HG02678 (cell line): ENCODE data around the gene ZNF77.
"Not testable (repeated sequence)": the region's sequence is repeated elsewhere in the genome, so short reads cannot be mapped to it uniquely, and the experiment has no call there.

Experiments used
- ATAC-seq: cut with Tn5 transposase; IDR thresholded peaks from one replicate; pipeline ENCODE4 v1.9.1; 2021; ENCODE audit warnings: mild to moderate bottlenecking, moderate library complexity; ENCODE audit not compliant: unreplicated experiment

The ZNF77 gene

DNA sequence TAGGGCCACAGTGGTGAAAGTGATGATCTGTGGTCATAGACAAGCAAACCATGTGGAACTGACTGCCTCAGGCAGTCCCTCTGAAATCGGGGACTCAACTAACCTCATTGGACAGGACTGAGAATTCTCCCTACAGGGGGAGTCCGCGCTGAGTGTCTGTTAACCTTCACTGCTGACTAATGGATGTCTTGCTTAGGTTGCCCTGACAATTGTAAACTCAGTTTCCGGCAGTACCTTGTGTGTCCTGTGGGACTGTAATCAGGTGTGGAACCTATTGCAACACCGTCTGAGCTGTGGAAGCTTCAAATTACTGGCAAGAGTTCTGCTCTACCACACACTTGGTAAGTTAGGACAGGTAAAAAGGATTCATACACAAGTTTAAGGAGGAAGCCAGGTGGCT is 21.8 kb downstream of the ZNF77 start:
- no peak for ATAC-seq

DNA sequence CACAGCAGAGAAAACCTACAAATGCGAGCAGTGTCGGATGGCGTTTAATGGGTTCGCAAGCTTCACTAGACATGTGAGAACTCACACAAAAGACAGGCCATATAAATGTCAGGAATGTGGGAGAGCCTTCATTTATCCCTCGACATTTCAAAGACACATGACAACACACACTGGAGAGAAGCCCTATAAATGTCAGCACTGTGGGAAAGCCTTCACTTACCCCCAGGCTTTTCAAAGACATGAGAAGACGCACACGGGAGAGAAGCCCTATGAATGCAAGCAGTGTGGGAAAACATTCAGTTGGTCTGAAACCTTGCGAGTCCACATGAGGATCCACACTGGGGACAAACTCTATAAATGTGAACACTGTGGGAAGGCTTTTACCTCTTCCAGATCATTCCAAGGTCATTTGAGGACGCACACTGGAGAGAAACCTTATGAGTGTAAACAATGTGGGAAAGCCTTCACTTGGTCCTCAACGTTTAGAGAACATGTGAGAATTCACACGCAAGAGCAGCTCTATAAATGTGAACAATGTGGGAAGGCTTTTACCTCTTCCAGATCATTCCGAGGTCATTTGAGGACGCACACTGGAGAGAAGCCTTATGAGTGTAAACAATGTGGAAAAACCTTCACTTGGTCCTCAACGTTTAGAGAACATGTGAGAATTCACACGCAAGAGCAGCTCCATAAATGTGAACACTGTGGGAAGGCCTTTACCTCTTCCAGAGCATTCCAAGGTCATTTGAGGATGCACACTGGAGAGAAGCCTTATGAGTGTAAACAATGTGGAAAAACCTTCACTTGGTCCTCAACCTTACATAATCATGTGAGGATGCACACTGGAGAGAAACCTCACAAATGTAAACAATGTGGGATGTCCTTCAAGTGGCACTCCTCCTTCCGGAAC is 27.2 kb downstream of the ZNF77 start:
- ATAC-seq: no peak

DNA sequence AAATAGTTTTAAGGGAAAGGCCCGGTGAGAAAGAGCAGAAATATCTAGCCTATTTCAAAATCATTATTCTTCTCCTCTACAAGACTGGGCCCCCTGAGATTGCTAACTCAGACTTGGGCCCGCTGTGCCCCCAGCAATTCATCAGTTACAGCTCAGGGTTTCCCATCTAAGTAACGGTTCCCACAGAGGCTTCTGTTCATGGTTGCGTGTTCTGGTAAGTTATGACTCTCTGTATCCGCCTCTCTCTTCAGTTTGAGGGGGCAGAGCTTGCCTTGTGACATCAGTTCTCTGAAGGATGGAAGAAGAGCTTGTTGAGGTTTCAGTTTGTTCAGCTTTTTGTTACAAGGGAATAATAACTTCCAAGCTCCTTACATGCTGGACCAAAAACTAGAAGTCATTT is 32.5 kb downstream of the ZNF77 start:
- no peak for ATAC-seq

DNA sequence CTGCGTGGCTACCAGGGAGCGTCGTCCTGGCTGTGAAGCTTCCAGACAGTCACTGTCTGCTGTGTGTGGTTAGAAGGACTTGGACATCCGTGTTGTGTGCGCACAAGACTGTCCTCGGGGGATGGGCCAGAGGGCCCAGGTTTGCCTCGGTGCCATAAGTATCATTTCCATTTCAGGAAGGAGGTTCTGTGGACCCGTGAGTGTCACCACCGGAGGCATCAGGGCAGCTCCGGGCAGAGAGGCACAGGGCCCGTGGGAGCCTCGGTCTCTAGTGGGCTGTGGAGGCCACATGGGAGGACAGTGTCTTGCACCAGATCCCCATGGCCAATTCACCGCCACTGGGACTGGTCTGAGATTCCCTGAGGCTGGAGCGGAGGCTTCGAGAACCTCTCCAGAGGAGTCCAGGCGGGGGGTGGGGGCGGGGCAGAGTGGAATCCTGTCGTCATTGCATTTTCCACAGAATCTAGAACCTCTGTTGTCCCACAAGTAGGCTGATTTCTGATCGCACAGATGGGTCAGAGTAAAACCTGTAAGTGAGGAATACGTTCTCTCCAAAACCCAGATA is 38.1 kb downstream of the ZNF77 start:
- ATAC-seq: no peak

DNA sequence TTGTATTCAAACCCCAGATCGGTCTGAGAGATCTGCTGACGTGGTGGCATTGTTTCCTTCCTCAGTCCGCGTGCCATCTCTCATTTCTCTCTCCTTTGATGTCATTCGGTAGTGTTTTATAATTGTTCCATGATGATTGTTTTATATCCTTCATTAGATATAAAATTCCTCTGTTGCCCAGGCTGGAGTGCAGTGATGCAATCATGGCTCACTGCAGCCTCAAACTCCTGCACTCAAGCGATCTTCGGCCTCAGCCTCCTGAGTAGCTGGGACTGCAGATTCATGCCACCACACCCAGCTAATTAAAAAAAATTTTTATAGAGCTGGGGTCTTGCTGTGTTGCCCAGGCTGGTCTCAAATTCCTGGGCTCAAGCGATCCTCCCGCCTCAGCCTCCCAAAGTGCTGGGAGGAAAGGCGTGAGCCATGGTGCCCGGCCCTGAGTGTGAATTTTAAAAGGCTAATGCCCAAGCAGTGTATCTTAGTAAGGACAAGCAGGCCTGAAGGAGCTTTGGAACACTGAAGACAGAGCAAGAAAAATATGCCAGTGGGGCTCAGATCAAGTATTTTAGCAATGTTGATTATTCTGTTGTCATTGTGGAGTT is 38.8 kb downstream of the ZNF77 start:
- no peak for ATAC-seq

DNA sequence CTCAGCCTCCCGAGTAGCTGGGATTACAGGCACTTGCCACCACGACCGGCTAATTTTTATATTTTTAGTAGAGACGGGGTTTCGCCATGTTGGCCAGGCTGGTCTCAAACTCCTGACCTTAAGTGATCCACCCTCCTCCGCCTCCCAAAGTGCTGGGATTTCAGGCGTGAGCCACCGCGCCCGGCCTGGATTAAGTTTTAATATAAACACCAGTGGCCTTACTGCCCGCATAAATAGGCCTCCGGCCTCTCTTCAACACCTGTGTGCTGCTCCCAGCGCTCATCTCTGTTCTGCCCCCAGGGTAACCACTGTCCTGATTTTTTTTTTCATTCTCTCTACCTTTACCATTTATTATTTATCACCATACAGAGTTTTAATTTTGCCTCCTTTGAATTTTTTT is 41.4 kb downstream of the ZNF77 start:
- not testable (repeated sequence) for ATAC-seq

DNA sequence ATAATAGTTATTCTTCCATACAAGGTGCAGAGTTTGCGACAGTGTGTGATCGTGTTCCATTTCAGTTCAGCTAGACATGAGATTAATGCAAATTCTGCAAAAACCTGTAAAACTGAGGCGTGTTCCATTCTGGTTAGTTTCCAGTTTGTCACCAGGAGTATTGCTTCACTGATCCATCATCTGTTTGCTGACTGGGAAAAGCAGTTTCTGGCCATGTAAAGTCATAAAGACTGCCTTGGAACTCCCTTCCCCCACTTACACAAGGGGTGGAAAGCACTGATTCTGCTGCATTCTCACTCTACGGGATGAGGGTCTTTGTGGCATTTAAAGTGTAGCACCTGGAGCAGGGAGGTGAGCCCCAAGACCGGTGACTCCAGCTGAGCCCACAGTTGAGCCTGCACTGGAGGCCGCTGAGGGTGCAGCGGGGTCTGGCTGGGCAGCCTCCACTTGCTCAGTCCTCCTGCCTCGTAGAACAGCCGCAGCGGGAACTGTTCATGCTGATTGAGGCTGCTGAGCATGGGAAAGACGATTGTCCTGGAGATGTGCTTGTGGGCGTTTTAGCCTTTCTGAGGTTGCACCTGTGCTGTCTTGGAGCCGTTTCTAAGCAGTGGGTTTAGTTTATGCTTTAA is 42.1 kb downstream of the ZNF77 start:
- ATAC-seq: no peak

DNA sequence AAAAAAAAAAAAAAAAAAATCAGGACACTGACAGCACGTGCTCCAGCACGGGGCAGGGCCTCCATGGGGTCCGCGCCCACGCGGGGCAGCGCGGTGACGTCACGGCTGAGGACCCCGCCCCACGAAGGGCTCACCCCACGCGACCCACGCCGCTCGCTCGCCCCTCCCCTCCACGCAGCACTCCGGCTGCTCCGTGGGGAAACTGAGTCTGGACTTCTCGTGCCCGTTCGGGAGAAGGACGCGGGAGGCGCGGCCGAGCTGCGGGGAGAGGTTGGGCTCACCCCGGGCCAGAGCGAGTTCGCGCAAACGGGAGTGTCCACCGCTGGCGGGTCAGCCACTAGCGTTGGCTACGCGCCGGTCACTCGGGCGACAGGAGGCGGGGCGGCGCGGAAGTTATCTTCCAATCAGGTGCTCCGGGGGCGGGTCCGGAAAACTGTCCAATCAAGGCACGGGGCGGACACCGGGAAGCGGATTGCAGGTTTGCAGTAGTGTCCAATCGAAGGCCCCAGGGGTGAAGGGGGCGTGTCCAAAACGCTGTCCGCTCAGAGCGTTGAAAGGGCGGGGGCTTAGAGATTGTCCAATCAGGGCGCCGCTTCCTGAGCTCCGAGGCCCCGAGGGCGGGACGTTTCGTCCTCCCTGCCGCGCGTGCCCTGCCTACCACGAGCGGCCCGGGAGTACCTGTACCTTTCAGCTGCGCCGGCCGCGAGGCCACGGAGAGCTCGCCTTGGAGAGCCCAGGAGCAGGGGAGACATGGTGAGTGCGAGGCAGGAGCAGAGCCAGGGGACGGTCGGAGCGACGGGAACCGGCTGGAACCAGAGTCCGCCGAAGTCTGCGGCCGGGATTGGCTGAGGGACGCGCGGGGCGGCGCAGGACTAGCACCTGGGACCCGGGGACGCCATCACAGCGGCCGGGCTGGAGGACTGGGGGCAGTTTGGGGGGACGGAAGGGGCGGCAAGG is 44.2 kb downstream of the ZNF77 start, which contains the start of gene ZNF57:
ZNF57 (plus strand) TSS at position 633 of the 957 bp plus-strand sequence; CDS start at position 751, 118 bp downstream.
- ATAC-seq: peak; percentile 96

DNA sequence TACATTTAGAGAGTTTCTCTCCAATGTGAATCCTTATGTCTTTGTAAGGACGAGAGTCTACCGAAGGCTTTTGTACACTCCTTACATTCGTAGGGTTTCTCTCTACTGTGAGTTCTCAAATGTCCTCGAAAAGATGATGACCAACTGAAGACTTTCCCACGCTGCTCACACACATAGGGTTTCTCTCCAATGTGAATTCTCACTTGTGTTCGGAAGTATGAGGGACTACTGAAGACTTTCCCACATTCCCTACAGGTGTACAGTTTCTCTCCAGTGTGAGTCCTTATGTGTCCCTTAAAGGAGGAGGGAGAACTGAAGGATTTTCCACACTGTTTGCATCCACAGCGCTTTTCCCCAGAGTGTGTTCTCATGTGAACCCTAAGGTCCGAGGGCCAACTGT is 48.1 kb downstream of the ZNF77 start:
- no peak for ATAC-seq

DNA sequence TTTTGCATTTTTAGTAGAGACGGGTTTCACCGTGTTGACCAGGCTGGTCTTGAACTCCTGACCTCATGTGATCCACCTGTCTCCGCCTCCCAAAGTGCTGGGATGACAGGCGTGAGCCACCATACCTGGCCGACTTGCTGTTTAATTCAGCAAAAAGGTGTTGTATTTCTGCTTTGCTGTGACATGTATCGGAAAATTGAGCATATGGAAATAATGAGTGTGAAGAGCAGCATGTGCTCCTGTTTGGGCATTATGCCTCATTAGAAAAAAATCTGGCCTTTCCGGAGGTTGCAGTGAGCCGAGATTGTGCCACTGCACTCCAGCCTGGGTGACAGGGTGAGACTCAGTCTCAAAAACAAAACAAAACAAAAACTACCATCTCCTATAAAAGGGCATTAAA is 54.2 kb downstream of the ZNF77 start:
- not testable (repeated sequence) for ATAC-seq

DNA sequence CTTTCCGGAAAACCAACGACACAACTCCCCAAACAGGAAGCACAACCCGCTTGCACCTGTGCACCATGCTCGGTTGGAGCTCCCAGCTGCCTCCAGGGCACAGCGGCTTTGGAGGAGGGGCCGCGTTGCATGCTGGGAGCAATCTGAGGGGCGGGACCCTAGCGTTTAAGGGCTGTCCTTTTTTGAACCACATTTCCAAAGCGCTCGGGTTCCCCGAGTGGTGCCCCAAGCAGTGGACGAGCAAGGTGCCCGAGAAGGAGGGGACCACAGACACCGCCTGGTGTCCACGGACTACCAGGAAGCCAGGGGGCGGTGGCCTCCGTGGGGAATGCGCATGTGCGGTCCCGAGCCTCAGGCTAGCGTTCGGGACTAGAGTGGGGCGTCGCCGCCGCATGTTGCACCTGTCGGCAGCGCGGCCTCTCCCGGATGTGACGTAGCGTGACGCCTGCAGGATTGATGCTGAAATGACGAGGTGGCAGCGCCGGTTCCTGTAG is 56.0 kb downstream of the ZNF77 start:
- ATAC-seq: no peak

DNA sequence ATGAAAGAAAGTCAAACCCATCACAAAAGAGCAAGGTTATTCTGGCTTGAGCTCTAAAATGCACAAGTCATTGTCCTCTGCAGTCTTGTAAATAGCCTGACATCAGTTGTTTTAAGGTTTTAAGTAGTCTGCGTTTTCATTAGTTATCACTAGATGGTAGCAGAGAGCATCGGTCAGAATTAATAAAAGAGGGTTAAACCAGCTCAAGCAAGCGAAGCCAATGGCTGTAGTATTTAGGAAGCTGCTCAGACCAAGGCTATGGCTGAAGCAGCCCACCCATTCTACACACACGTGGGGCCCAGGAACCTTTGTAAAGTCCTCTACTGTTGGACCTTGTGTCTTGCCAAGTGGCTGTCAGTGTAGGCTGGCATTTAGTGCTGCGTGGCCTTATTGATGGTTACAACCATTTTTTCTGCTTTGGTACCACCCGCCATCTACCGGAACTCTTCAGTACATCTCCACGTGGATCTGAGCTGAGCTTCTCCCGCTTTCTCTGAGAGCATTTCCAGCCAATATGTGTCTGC is 57.3 kb downstream of the ZNF77 start:
- no peak for ATAC-seq

DNA sequence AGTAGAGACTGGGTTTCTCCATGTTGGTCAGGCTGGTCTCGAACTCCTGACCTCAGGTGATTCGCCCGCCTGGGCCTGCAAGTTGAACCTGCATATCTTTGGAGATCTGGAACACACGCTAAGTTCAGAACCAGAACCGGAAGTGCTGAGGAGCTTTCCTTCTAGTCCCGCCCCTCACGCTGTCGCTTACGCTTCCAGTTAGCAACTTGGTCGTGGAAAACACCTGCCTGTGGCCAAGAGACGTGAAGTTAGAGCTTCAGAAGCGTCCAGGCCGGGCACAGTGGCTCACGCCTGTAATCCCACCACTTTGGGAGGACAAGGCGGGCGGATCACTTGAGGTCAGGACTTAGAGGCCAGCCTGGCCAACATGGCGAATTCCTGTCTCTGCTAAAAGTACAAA is 59.0 kb downstream of the ZNF77 start:
- no peak for ATAC-seq

DNA sequence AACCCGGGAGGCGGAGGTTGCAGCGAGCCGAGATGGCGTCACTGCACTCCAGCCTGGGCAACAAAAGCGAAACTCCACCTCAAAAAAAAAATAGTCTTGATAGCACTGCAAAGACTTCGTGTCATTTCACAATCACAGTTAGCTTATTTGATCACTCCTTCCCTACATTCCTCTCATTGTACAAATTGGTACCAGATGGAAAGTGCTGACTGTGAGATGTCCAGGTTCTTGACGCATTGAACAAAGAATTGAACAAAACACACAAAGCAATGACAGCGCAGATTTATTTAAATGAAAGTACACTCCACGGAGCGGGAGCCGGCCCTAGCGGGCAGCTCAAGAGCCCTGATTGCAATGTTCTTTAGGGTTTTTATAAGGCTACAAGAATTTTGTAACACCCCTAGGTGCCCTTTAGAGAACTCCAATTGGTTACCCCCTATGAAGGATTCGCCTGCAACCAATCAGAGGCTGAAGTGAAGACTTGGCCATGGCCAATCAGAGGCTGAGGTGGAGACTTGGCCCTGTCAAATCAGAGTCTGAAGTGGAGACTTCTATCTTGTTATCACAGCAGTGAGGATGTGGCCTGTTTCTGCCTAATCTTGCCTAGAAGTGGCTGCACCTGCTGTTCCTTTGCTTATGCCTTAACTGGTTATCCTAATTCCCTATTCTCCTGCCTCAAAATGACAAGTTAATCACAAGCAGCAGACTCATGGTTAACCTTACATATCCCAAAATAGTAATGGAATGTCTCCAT is 60.9 kb downstream of the ZNF77 start:
- no peak for ATAC-seq
